GM08714 (cell line): ENCODE data around the gene IGSF8.

Experiments used
- H3K4me3 ChIP-seq: fragments of 200-500 bp; sonication (Bioruptor generic); 2 replicates; pipeline ENCODE4 v1.5.1; 2014; ENCODE audit warnings: mild to moderate bottlenecking, low read length, inconsistent platforms
- ZNF274 ChIP-seq: IDR thresholded peaks from 2 replicates; pipeline ENCODE4 v1.6.1; 2012; ENCODE audit warnings: mild to moderate bottlenecking, low read depth, low read length

IGSF8 gene

GRCh38 chr1:160103658-160104408 lies 5.4 kb upstream of the IGSF8 start:
- no peak for TF ChIP-seq ZNF274
- H3K4me3 ChIP-seq: no peak overlapping the region

GRCh38 chr1:160101717-160102522 lies 3.5 kb upstream of the IGSF8 start:
- no peak overlapping the region for H3K4me3 ChIP-seq
- TF ChIP-seq ZNF274: no peak

- H3K4me3 ChIP-seq: no peak overlapping the region
- TF ChIP-seq ZNF274: no peak
Observed at GRCh38 chr1:160101037-160101716, 2.8 kb upstream of the IGSF8 start.

- TF ChIP-seq ZNF274: no peak
- H3K4me3 ChIP-seq: no peak overlapping the region
Observed at GRCh38 chr1:160099716-160100375, 1.4 kb upstream of the IGSF8 start.

GRCh38 chr1:160098852-160099561 lies 588 bp upstream of the IGSF8 start:
- TF ChIP-seq ZNF274: no peak
- H3K4me3 ChIP-seq: peak overlapping the region; percentile 59; the same call in 1 of the 2 replicates

GRCh38 chr1:160097151-160097910 lies 1.1 kb downstream of the IGSF8 start:
- H3K4me3 ChIP-seq: peak overlapping the region; percentile 90; the same call in 1 of the 2 replicates
- no peak for TF ChIP-seq ZNF274

- no peak overlapping the region for H3K4me3 ChIP-seq
- TF ChIP-seq ZNF274: no peak
Observed at GRCh38 chr1:160096274-160097116, 1.9 kb downstream of the IGSF8 start.

- no peak overlapping the region for H3K4me3 ChIP-seq
- no peak for TF ChIP-seq ZNF274
Observed at GRCh38 chr1:160095382-160096105, 2.9 kb downstream of the IGSF8 start.

- TF ChIP-seq ZNF274: no peak
- no peak overlapping the region for H3K4me3 ChIP-seq
Observed at GRCh38 chr1:160094806-160095205, 3.6 kb downstream of the IGSF8 start.

GRCh38 chr1:160094291-160094625 lies 4.2 kb downstream of the IGSF8 start:
- no peak for TF ChIP-seq ZNF274

GRCh38 chr1:160093624-160094290 lies 4.7 kb downstream of the IGSF8 start:
- no peak for TF ChIP-seq ZNF274
- no peak overlapping the region for H3K4me3 ChIP-seq

More at GRCh38 chr1:160094291-160094625, 4.2 kb downstream of the IGSF8 start:
- H3K4me3 ChIP-seq: no peak overlapping the region
